Fibroblast of lung (primary cell): ENCODE measurements around the gene GNG3.

ENCODE experiments used
- CTCF ChIP-seq, 2 donors: IDR thresholded peaks in 1 of 2; conservative IDR thresholded peaks in 1 of 2; 1 replicate in 1 of 2; 2 replicates in 1 of 2; pipeline ENCODE4 v1.5.1; 2011 to 2012; ENCODE audit warnings: low read length in 2 of 2, control low read depth in 1 of 2, inconsistent platforms in 1 of 2, low read depth in 1 of 2, mild to moderate bottlenecking in 1 of 2
- EZH2 ChIP-seq: IDR thresholded peaks from 2 replicates; pipeline ENCODE4 v1.5.1; 2012; ENCODE audit warnings: low read length, control low read depth, mild to moderate bottlenecking; ENCODE audit errors: missing control alignments

DNA sequence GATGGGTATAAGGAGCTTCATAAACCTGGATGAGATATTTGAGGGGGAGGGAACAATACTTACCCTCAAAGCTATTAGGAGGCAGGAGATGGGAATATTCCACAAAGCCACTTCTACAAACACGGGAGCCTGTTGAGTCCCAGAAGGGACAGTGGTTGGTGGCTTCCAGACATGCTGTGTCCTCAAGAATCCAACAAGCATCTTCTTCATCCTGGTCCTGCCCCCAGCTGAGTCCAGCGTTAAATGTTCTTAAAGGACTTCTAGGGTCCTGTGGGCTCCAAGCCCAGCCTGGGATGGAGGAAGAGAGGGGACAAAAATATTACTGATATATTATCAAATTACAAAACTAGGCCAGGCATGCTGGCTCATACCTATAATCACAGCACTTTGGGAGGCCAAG is 40.0 kb upstream of the GNG3 start:
- TF ChIP-seq EZH2 (no peak), CTCF (conservative IDR thresholded peaks at IDR 0.05 in 1 of 2, IDR thresholded peaks at IDR 0.05 in 1 of 2; ENCODE audit: low read depth in 1 of 2, low read length in 2 of 2) (no peak)
